ENCODE measurements around the gene TVP23A.
"Not testable (repeated sequence)": the region's sequence is repeated elsewhere in the genome, so short reads cannot be mapped to it uniquely, and the experiment has no call there.

TVP23A gene

DNA sequence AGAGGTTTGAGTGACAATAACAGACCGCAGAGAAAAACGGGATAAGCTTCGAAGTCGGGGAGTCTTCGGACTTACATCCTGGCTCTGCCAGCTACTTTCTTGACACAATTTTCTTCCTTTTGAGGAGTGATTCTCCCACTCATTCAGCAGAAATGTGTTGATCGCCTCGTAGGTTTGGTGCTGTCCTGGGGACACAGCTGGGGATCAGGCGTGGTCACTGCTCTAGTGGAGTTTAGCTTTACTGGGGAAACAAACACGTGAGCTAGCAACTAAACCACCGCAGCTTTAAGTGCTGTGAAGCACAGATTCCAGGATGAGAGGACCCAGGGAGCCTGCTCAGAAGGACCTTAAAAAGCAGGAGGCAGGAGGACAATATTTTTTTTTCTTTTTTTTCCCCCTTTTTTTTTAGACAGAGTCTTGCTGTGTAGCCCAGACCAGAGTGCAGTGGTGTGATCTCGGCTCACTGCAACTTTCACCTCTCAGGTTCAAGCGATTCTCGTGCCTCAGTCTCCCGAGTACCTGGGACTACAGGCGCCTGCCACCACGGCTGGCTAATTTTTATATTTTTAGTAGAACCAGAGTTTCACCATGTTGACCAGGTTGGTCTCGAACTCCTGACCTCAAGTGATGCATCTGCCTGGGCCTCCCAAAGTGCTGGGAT lies 74.1 kb downstream of the TVP23A start:
- no peak for ATAC-seq

DNA sequence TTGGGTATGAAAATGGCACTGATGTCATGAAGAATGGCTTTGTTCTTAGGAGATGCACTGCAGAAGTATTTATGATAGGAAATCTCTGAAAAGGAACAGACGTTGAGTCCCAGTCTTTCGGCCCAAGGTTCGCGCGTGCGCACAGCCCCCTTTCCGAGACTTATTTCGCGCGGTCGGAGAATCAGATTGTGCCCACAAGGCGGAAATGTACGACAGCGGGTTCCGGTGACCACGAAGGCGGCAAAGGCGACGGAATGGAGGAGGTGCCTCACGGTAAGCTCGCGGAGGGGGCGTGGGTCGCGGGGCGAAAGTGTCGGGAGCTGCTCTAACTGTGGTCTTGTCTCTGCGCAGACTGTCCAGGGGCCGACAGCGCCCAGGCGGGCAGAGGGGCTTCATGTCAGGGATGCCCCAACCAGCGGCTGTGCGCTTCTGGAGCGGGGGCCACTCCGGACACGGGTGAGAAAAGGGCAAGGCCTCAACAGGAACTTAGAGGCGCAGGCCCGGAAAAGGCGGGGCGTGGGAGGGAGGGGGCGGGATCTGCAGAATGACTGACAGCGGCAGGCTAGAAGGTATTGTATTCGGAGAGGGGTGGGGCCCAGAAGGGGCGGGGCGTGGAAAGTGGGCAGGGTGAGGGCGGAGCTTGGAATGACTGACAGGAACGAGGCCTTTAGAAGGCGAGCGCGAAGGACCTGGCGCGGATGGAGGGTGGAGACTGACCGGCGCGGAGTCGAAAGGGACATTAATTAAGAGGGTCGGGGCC lies 74.8 kb downstream of the TVP23A start, which contains the start of gene NUBP1:
Gene NUBP1 (plus strand): TSS at position 233 of the 760 bp plus-strand sequence. CDS start 22 bp downstream, at position 255.
- peak; percentile 90 to 93 for ATAC-seq

- no peak for ATAC-seq
Measured at GRCh38 chr16:10743227-10743609, 75.4 kb downstream of the TVP23A start.

DNA sequence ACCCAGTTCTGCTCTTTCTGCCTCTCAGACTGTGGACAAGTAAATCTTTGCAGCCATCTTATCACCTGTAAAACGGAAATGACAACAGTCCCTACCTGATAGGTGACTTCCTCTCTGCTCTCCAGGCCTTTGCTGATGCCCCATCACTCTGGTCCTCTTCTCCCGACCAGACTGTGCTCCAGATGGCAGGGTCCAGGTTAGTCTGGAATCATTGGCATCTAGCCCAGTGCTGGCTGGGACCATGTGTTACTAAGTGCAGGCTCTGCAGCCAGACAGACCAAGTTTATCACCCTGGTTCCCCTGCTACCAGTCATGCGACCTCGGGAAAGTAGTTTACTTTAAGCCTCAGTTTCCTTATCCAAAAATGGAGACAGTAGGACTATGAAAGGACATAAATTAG lies 76.8 kb downstream of the TVP23A start:
- no peak for ATAC-seq

DNA sequence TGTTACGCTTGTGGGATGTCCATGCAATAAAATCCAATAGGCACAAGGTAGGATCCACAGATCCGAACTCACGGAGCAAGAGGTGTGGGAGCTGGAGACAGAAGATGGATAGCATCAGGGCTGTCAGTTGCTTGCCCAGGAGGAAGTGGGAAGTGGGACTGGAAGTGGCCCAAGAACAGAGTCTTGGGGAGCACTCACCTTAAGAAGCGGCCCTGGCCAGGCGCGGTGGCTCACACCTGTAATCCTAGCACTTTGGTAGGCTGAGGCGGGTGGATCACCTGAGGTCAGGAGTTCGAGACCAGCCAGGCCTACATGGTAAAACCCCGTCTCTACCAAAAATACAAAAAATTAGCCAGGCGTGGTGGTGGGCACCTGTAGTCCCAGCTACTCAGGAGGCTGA lies 77.3 kb downstream of the TVP23A start:
- ATAC-seq: not testable (repeated sequence)

DNA sequence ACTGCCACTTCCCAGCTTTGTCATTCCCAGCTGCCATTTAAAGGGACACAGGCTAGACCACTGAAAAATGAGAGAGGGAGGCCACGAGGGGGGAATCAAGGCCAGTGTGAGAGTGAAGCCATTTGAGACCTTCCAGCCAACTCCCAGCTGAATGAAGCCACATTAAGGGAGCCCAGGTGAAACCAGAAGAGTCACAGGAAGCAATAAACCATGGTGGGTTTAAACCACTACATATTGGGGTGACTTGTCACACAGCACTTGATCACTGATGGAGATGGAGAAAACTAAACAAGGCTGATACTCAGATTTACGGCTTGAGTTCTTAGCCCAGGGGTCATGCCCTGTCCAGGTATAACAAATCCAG lies 77.8 kb downstream of the TVP23A start:
- no peak for ATAC-seq

DNA sequence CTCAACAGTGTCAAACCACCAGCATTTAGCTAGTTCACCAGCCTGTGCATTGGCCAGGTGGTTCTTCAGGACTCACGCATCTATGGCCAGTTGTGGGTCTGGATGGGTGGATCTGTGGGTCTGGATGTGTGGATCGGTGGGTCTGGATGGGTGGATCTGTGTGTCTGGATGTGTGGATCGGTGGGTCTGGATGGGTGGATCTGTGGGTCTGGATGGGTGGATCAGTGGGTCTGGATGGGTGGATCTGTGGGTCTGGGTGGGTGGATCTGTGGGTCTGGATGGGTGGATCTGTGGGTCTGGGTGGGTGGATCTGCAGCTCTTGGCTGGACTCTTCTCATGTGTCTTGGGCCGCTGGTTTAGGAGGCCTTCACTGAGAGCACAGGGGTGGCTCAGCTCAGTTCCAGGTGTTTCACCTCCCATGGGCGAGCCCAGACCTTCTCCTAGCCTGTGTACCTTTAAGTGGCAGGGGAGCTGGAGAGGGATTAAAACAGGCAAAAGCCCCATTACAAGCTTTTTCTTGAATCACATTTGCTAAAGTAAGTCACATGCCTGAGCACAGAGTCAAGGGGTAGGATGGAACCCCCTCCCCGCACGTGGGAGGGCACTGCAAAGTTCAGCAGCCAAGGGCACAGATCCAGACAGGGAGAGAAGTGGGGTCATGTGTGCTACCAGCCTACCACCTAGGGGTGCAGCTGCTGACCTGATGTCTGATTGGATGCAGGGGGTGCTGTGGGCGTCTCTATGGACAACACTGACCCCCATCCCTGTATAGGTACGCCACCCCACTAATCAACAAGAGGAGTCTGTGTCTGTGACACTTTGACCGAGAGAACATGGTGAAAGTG lies 78.4 kb downstream of the TVP23A start:
- ATAC-seq: no peak

DNA sequence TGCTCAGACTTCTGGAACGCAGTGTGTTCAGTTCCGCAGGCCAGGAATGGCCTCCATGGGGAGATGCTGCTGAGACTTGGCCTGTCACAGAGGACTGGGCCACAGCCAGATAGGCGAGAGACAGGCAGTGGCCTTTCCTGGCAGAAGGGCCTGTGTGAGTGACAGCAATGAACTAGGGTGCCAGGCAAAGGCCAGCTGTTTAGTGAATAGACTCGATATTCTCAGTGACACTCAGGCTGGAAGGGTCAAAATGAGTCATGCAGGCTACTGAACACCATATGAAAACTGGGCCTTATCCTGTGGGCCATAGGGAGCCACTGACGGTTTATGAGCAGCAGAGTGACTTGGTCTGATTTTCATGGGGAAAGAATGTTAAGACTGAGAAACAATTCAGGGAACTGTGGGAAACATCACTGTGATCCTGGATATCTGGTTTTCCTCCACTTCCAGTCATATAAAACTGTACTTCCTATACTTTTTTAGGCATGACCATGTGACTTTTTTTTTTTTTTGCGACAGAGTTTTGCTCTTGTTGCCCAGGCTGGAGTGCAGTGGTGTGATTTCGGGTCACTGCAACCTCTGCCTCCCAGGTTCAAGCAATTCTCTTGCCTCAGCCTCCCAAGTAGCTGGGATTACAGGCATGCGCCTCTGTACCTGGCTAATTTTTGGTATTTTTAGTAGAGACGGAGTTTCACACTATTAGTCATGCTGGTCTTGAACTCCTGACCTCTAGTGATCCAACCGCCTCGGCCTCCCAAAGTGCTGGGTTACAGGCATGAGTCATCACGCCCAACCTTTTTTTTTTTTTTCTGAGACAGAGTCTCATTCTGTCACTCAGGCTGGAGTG lies 80.1 kb downstream of the TVP23A start:
- ATAC-seq: peak; percentile 56 to 68

DNA sequence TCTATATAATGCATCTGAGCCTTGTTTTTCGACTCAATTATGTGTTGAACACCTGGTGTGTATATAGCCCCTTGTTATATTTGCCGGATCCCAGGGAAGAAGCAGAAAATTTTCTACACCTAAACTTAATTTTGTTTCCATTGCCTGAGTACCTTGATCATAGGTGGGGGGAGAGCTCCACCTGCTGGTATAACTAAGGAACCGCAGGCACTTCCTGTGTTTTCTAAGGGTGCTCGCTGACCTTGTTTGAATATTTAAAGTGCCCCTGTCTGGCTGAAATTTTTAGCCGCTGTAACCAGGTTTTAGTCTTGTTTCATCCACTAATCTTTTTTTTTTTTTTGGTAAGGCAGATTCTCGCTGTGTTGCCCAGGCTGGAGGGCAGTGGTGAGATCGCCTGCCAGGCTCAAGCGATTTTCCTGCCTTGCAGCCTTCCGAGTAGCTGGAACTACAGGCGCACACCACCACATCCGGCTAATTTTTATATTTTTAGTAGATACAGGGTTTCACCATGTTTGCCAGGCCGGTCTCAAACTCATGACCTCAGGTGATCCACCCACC lies 81.4 kb downstream of the TVP23A start:
- peak; percentile 48 for ATAC-seq

DNA sequence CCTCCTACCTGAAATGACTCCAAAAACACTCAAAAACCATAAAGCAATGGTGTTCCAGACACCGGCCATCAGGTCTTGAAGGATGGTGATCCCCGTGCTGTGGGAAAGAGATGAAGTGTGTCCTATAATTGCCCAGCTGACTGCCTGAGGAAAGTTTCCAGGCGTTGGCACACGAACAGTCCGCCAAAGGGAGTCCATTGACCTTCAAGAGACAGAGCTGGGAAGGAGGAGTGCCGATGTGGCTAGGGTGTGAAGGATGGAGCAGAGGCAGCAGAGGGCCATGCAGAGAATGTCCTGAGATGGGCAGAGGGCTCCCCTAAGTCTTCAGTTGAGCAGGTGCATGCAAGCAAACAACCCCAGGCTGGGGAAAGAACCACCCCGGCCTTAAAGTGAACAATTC lies 86.8 kb downstream of the TVP23A start:
- ATAC-seq: no peak

GRCh38 chr16:10729104-10730048 lies 89.2 kb downstream of the TVP23A start:
- ATAC-seq: no peak

GRCh38 chr16:10728003-10728887 lies 90.3 kb downstream of the TVP23A start:
- no peak for ATAC-seq
